Activated CD4-positive, alpha-beta memory T cell treated with anti-CD3 and anti-CD28 coated beads for 36 hours (primary cell): ENCODE results near the gene PKP3. TPM values are rescaled to one million over a fixed set of nuclear protein-coding genes. Genes with fewer than 3 reads are reported as not detected.
"Not testable (repeated sequence)": the region's sequence is repeated elsewhere in the genome, so short reads cannot be mapped to it uniquely, and the experiment has no call there.

Experiments
- CTCF ChIA-PET: fragments of 350-600 bp; sonication (Branson Sonifier 250); formaldehyde crosslinking; loops from one replicate; lab custom pipeline; 2021; ENCODE audit warnings: antibody characterized with exemption, inconsistent platforms; lab: Charles Lee
- POLR2A ChIA-PET: fragments of 350-600 bp; sonication (Branson Sonifier 250); formaldehyde crosslinking; loops from one replicate; lab custom pipeline; 2021; ENCODE audit warnings: antibody characterized with exemption; lab: Charles Lee
- DNase-seq: peaks from one replicate; pipeline ENCODE4 v3.0.0-alpha.2; 2020
- H3K27ac Mint-ChIP-seq: one replicate; pipeline ENCODE4 v1.8.0; 2021; ENCODE audit warnings: mixed read lengths
- H3K27me3 Mint-ChIP-seq: one replicate; pipeline ENCODE4 v1.8.0; 2021; ENCODE audit warnings: mixed read lengths
- H3K36me3 Mint-ChIP-seq: one replicate; pipeline ENCODE4 v1.8.0; 2021; ENCODE audit warnings: mixed read lengths
- H3K4me1 Mint-ChIP-seq: one replicate; pipeline ENCODE4 v1.8.0; 2021; ENCODE audit warnings: low read depth, mixed read lengths
- H3K4me3 Mint-ChIP-seq: one replicate; pipeline ENCODE4 v1.8.0; 2021; ENCODE audit warnings: mild to moderate bottlenecking, mixed read lengths
- H3K9me3 Mint-ChIP-seq: one replicate; pipeline ENCODE4 v1.8.0; 2021; ENCODE audit warnings: mixed read lengths
- intact Hi-C: fragments of 100-400 bp; cut with micrococcal nuclease; formaldehyde crosslinking; loops from one replicate; pipeline ENCODE4 v1.15.1; 2023
- total RNA-seq, 2 experiments: library from RNA; stranded (reverse); gene quantifications; one replicate each; pipeline ENCODE4 v1.2.3, GENCODE V29; 2021

PKP3 gene
- total RNA-seq, 2 experiments from 2014 or later = 0.40 TPM; not detected in 1

GRCh38 chr11:395866-396265 lies 1.9 kb downstream of the PKP3 start:
- CTCF ChIA-PET = interaction anchor here (1.0 to 2.0 kb wide), 4 partner anchors 11 to 90 kb away, joined by 3 to 9 read pairs (median 6); no protein-coding TSS in a partner anchor
- Mint-ChIP-seq H3K4me3 (no peak overlapping the region), H3K27ac (no peak overlapping the region), H3K9me3 (no peaks in the 10 kb centered on the region), H3K27me3 (no peaks in the 10 kb centered on the region), H3K36me3 (no peaks in the 10 kb centered on the region), H3K4me1 (no peaks in the 10 kb centered on the region)
- intact Hi-C loops = no loop called here
- POLR2A ChIA-PET = no interaction called here
- DNase-seq = no peak

- Mint-ChIP-seq H3K9me3 (no peaks in the 10 kb centered on the region), H3K4me3 (no peak overlapping the region), H3K4me1 (no peaks in the 10 kb centered on the region), H3K36me3 (no peaks in the 10 kb centered on the region), H3K27me3 (no peaks in the 10 kb centered on the region), H3K27ac (no peak overlapping the region)
- ChIA-PET CTCF (interaction anchor here (0.8 to 2.0 kb wide), 8 partner anchors 10 to 146 kb away, joined by 3 to 9 read pairs (median 4); no protein-coding TSS in a partner anchor), POLR2A (interaction anchor here (0.5 to 1.2 kb wide), 2 partner anchors 10 to 15 kb away, joined by 4 to 5 read pairs; no protein-coding TSS in a partner anchor)
- intact Hi-C loops = no loop called here
- DNase-seq = no peak
Measured at GRCh38 chr11:396511-396947, 2.5 kb downstream of the PKP3 start.

GRCh38 chr11:396948-397548 lies 3.0 kb downstream of the PKP3 start:
- Mint-ChIP-seq H3K36me3 (no peaks in the 10 kb centered on the region), H3K4me3 (no peak overlapping the region), H3K27me3 (no peaks in the 10 kb centered on the region), H3K27ac (no peak overlapping the region), H3K9me3 (no peaks in the 10 kb centered on the region), H3K4me1 (no peaks in the 10 kb centered on the region)
- POLR2A ChIA-PET = interaction anchor here (0.5 to 1.2 kb wide), 2 partner anchors 10 to 14 kb away, joined by 4 to 5 read pairs; no protein-coding TSS in a partner anchor
- intact Hi-C loops = no loop called here
- DNase-seq = peak; percentile 69
- CTCF ChIA-PET = interaction anchor here (0.6 to 2.0 kb wide), 11 partner anchors 9 to 146 kb away, joined by 3 to 9 read pairs (median 4); no protein-coding TSS in a partner anchor

GRCh38 chr11:398826-399225 lies 4.8 kb downstream of the PKP3 start:
- H3K9me3 Mint-ChIP-seq = no peaks in the 10 kb centered on the region
- intact Hi-C loops = no loop called here
- DNase-seq = no peak
- no peak overlapping the region for H3K4me3 Mint-ChIP-seq
- no peaks in the 10 kb centered on the region for H3K36me3 Mint-ChIP-seq
- no peaks in the 10 kb centered on the region for H3K4me1 Mint-ChIP-seq
- CTCF ChIA-PET = no interaction called here
- no peak overlapping the region for H3K27ac Mint-ChIP-seq
- H3K27me3 Mint-ChIP-seq = no peaks in the 10 kb centered on the region
- POLR2A ChIA-PET = no interaction called here

GRCh38 chr11:399731-400211 lies 5.8 kb downstream of the PKP3 start:
- Mint-ChIP-seq H3K4me3 (no peak overlapping the region), H3K9me3 (no peaks in the 10 kb centered on the region), H3K27ac (no peak overlapping the region), H3K27me3 (no peaks in the 10 kb centered on the region), H3K36me3 (no peaks in the 10 kb centered on the region), H3K4me1 (no peaks in the 10 kb centered on the region)
- intact Hi-C loops = no loop called here
- ChIA-PET POLR2A (no interaction called here), CTCF (no interaction called here)
- DNase-seq = no peak

- no peaks in the 10 kb centered on the region for H3K36me3 Mint-ChIP-seq
- CTCF ChIA-PET = no interaction called here
- H3K4me1 Mint-ChIP-seq = no peaks in the 10 kb centered on the region
- no peaks in the 10 kb centered on the region for H3K9me3 Mint-ChIP-seq
- H3K27ac Mint-ChIP-seq = no peak overlapping the region
- DNase-seq = no peak
- intact Hi-C loops = no loop called here
- H3K27me3 Mint-ChIP-seq = no peaks in the 10 kb centered on the region
- H3K4me3 Mint-ChIP-seq = no peak overlapping the region
- POLR2A ChIA-PET = no interaction called here
Measured at GRCh38 chr11:400241-400689, 6.3 kb downstream of the PKP3 start.

- H3K4me1 Mint-ChIP-seq, DNase-seq, H3K27ac Mint-ChIP-seq, CTCF ChIA-PET, H3K27me3 Mint-ChIP-seq, POLR2A ChIA-PET, intact Hi-C loops, H3K9me3 Mint-ChIP-seq, H3K4me3 Mint-ChIP-seq, H3K36me3 Mint-ChIP-seq: not testable (repeated sequence)
Measured at GRCh38 chr11:401196-401595, 7.2 kb downstream of the PKP3 start.

- no peak for DNase-seq
- intact Hi-C loops = no loop called here
- H3K4me3 Mint-ChIP-seq = no peak overlapping the region
- H3K36me3 Mint-ChIP-seq = no peaks in the 10 kb centered on the region
- no peak overlapping the region for H3K27ac Mint-ChIP-seq
- peaks cover 5% of the 10 kb centered on the region for H3K4me1 Mint-ChIP-seq
- H3K27me3 Mint-ChIP-seq = no peaks in the 10 kb centered on the region
- ChIA-PET POLR2A (interaction anchor here (1.2 kb wide), 1 partner anchor 46 kb away, joined by 4 read pairs; no protein-coding TSS in a partner anchor), CTCF (interaction anchor here (6.5 kb wide), 1 partner anchor 46 kb away, joined by 49 read pairs; the partner anchor contains the start of gene PTDSS2)
- no peaks in the 10 kb centered on the region for H3K9me3 Mint-ChIP-seq
Measured at GRCh38 chr11:403021-403760, 9.2 kb downstream of the PKP3 start.

- POLR2A ChIA-PET = interaction anchor here (1.2 kb wide), 1 partner anchor 46 kb away, joined by 4 read pairs; no protein-coding TSS in a partner anchor
- CTCF ChIA-PET = interaction anchor here (6.5 kb wide), 1 partner anchor 45 kb away, joined by 49 read pairs; the partner anchor contains the start of gene PTDSS2
- intact Hi-C loops = no loop called here
- H3K27me3 Mint-ChIP-seq = no peaks in the 10 kb centered on the region
- H3K9me3 Mint-ChIP-seq = no peaks in the 10 kb centered on the region
- H3K36me3 Mint-ChIP-seq = no peaks in the 10 kb centered on the region
- no peak overlapping the region for H3K27ac Mint-ChIP-seq
- peaks cover 5% of the 10 kb centered on the region for H3K4me1 Mint-ChIP-seq
- no peak overlapping the region for H3K4me3 Mint-ChIP-seq
- DNase-seq = no peak
Measured at GRCh38 chr11:403761-404431, 9.9 kb downstream of the PKP3 start.

GRCh38 chr11:404551-405264 lies 10.7 kb downstream of the PKP3 start:
- ChIA-PET POLR2A (interaction anchor here (1.2 kb wide), 1 partner anchor 45 kb away, joined by 4 read pairs; no protein-coding TSS in a partner anchor), CTCF (interaction anchor here (6.5 kb wide), 1 partner anchor 44 kb away, joined by 49 read pairs; the partner anchor contains the start of gene PTDSS2)
- DNase-seq = no peak
- Mint-ChIP-seq H3K27ac (no peak overlapping the region), H3K4me1 (peaks cover 5% of the 10 kb centered on the region), H3K4me3 (no peak overlapping the region), H3K27me3 (no peaks in the 10 kb centered on the region), H3K9me3 (no peaks in the 10 kb centered on the region), H3K36me3 (no peaks in the 10 kb centered on the region)
- intact Hi-C loops = no loop called here

- H3K36me3 Mint-ChIP-seq = no peaks in the 10 kb centered on the region
- H3K4me3 Mint-ChIP-seq = peak overlapping the region; percentile 48
- DNase-seq = no peak
- POLR2A ChIA-PET = interaction anchor here (1.9 kb wide), 1 partner anchor 44 kb away, joined by 15 read pairs; the partner anchor contains the start of gene PTDSS2
- H3K9me3 Mint-ChIP-seq = no peaks in the 10 kb centered on the region
- peaks cover 5% of the 10 kb centered on the region for H3K4me1 Mint-ChIP-seq
- intact Hi-C loops = no loop called here
- CTCF ChIA-PET = interaction anchor here (2.2 to 6.5 kb wide), 2 partner anchors 9 to 44 kb away, joined by 9 to 49 read pairs; partner anchors contain the start of gene PTDSS2
- no peaks in the 10 kb centered on the region for H3K27me3 Mint-ChIP-seq
- H3K27ac Mint-ChIP-seq = no peak overlapping the region
Measured at GRCh38 chr11:405323-405953, 11.4 kb downstream of the PKP3 start.
